ENCODE measurements around the gene TMEM165.

TMEM165 gene

DNA sequence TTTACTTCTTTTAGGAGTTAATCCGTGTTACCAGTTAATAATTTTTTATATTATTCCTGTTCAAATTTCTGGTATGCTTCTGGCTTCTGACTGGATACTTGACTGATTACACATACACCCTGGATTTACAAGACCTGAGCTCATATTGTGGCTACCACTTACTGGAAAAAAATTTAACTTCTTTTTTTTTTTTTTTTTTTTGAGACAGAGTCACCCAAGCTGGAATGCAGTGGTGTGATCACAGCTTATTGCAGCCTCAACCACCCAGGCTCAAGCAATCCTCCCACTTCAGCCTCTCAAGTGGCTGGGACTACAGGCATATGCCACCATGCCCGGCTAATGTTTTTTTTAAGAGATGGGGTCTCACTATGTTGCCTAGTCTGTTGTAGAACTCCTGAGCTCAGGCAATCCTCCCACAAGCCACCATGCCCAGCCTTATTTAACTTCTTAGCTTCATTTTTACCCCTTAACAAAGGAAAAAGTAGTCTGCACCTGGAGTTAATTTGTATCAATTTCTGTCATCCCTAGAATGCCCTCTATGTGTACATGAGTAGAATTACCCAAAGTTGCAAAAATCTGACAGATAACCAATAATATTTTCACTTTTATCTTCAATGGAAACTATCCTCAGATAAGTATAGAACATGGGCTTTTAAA, 50.3 kb downstream of the TMEM165 start:
- TF ChIP-seq, protein P1, sequence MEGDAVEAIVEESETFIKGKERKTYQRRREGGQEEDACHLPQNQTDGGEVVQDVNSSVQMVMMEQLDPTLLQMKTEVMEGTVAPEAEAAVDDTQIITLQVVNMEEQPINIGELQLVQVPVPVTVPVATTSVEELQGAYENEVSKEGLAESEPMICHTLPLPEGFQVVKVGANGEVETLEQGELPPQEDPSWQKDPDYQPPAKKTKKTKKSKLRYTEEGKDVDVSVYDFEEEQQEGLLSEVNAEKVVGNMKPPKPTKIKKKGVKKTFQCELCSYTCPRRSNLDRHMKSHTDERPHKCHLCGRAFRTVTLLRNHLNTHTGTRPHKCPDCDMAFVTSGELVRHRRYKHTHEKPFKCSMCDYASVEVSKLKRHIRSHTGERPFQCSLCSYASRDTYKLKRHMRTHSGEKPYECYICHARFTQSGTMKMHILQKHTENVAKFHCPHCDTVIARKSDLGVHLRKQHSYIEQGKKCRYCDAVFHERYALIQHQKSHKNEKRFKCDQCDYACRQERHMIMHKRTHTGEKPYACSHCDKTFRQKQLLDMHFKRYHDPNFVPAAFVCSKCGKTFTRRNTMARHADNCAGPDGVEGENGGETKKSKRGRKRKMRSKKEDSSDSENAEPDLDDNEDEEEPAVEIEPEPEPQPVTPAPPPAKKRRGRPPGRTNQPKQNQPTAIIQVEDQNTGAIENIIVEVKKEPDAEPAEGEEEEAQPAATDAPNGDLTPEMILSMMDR (IDR thresholded peaks at IDR 0.05; ENCODE audit: low read length, missing control alignments), result no peak
- peak; percentile 52 for DNase-seq (ENCODE audit: low read depth)
- H3K4me3 ChIP-seq (replicated peaks; ENCODE audit: low read depth, low read length), result no peak overlapping the region

DNA sequence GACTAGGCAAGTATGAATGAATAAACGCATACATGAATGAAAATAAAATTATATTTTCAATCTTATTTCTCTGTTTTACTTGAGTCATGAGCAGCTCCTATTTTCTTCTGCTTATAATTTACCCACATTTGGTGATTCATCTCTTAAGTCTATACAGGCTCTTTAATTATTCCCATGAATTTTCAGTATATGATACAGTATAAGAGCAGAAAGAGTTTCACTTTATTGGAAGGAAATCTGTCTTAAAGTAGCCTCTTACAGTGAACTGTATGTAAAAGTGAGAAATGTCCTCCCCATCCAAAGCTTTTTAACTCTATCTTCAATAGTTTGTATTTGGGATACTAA, 50.8 kb downstream of the TMEM165 start:
- DNase-seq (ENCODE audit: low read depth), result no peak
- H3K4me3 ChIP-seq (replicated peaks; ENCODE audit: low read depth, low read length), result no peak overlapping the region
- TF ChIP-seq, protein P1 (IDR thresholded peaks at IDR 0.05; ENCODE audit: low read length, missing control alignments), result no peak

DNA sequence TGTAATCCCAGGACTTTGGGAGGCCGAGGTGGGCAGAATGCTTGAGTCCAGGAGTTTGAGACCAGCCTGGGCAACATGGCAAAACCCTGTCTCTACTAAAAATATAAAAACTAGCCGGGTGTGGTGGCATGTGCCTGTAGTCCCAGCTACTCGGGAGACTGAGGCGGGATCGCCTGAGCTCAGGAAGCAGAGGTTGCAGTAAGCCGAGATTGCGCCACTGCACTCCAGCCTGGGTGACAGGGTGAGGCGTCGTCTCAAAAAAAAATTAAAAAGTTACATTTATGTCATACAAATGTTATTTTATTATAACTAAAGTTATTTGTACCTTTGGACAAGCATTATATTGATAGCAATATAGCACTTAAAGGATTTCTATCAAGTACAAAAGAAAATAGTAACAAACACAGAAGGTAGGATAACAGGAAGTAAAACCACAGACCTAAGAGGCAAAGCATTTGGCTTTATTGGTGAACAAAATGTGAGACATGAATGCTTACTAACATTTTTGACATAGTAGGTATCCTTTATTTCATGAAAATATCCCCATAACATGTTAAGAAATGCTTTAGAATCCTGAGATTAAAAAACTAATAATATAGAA, 51.5 kb downstream of the TMEM165 start:
- TF ChIP-seq, protein P1 (IDR thresholded peaks at IDR 0.05; ENCODE audit: low read length, missing control alignments), result no peak
- DNase-seq (ENCODE audit: low read depth), result no peak
- H3K4me3 ChIP-seq (replicated peaks; ENCODE audit: low read depth, low read length), result no peak overlapping the region

DNA sequence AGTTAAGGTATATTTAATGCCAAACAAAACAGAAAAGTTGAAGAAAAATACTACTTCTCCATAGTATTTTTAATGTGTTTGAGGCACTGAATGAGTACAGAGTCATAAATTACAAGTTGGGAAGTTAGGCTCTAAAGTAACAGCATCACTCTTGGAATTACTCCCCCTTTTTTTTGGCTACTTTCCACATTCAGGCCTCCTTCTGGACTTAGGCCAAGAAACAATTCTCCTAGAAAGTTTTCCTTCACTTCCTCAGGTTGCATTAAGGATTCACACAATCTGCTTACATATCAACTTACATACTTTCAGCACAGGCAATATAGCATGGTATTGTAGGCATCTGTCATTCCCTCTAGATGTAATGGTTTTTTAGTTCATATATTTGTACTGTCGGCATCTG, 52.1 kb downstream of the TMEM165 start:
- DNase-seq (ENCODE audit: low read depth), result peak; percentile 65
- H3K4me3 ChIP-seq (replicated peaks; ENCODE audit: low read depth, low read length), result no peak overlapping the region
- TF ChIP-seq, protein P1 (IDR thresholded peaks at IDR 0.05; ENCODE audit: low read length, missing control alignments), result no peak

DNA sequence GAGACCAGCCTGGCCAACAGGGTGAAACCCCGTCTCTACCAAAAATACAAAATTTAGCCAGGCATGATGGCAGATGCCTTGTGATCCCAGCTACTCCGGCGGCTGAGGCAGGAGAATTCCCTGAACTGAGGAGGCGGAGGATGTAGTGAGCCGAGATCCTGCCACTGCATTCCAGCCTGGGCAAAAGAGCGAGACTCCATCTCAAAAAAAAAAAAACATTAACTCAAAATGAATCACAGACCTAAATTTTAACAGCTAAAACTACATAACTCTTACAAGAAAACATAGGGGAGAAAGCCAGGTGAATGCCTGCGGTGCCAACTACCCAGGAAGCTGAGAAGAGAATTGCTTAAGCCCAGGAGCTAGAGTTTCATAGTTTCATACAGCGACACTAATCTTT, 54.8 kb downstream of the TMEM165 start:
- TF ChIP-seq, protein P1 (IDR thresholded peaks at IDR 0.05; ENCODE audit: low read length, missing control alignments), result no peak
- H3K4me3 ChIP-seq (replicated peaks; ENCODE audit: low read depth, low read length), result no peak overlapping the region
- no peak for DNase-seq (ENCODE audit: low read depth)

DNA sequence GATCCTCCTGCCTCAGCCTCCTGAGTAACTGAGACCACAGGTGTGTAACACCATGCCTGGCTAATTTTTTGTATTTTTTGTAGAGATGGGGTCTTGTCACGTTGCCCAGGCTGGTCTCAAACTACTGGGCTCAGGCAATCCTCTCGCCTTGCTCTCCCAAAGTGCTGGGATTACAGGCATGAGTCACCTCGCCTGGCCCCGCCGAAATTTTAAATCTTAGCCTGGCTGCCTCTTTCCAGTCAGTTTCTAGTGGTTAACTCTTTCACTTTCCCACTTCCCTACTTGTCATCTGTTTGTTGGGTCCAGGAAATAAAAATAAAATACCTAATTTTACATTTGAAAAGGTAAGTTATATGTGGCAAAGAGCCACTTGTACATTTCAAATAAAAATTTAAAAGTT, 62.4 kb downstream of the TMEM165 start:
- no peak for DNase-seq (ENCODE audit: low read depth)
- TF ChIP-seq, protein P1 (IDR thresholded peaks at IDR 0.05; ENCODE audit: low read length, missing control alignments), result no peak
- H3K4me3 ChIP-seq (replicated peaks; ENCODE audit: low read depth, low read length), result no peak overlapping the region

DNA sequence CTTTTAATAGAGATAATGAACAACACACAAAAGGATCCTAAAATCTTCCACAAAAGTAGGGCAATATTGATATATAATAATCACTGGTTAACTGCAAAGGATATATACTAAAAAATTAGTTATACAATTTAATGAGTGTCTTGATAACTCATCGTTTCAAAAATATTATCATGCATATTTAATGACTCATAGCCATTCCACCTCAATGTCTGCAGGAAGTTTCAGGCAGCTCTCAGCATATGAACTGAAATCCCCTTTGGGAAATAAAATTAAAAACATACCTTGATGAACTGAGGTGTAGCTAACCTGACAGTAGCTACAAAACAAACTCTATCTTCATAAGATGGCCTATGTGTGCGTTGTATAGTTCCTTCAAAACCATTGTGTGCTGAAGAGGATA, 62.9 kb downstream of the TMEM165 start:
- no peak overlapping the region for H3K4me3 ChIP-seq (replicated peaks; ENCODE audit: low read depth, low read length)
- TF ChIP-seq, protein P1 (IDR thresholded peaks at IDR 0.05; ENCODE audit: low read length, missing control alignments), result no peak
- no peak for DNase-seq (ENCODE audit: low read depth)

Measured in fibroblast of pulmonary artery (primary cell).